ENCODE measurements around the gene IDNK.

DNA sequence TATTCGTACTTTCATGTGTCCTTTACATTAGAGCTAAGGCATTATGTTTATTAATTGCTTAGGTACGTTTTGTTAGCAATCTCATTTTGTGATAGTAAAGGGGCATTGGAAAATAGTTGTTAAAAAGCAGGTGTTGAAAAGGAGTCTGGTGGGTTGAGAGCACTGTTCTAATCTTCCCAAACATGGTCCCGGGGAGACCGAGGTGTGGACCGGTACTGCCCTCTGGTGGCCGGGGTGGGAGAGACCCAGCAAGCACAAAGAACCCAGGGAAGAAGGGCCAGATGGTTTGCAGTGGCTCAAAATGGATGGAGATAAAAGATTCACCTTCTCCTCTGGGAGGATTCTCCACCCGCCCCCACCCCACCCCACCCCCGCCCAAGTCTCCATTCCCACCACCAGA lies 26.1 kb downstream of the IDNK start:
- TF ChIP-seq POLR2AphosphoS5 (IDR thresholded peaks at IDR 0.05; ENCODE audit: borderline replicate concordance, low read depth, low read length) (no peak), EZH2 (IDR thresholded peaks at IDR 0.05) (no peak), FOXP2 (optimal IDR thresholded peaks at IDR 0.05; ENCODE audit: control extremely low read depth, extremely low read length, insufficient read depth) (no peak)

Measured in SK-N-MC (cell line).